Measurements from ENCODE around the gene NUP214.
"Not testable (repeated sequence)": the region's sequence is repeated elsewhere in the genome, so short reads cannot be mapped to it uniquely, and the experiment has no call there.

The NUP214 gene

DNA sequence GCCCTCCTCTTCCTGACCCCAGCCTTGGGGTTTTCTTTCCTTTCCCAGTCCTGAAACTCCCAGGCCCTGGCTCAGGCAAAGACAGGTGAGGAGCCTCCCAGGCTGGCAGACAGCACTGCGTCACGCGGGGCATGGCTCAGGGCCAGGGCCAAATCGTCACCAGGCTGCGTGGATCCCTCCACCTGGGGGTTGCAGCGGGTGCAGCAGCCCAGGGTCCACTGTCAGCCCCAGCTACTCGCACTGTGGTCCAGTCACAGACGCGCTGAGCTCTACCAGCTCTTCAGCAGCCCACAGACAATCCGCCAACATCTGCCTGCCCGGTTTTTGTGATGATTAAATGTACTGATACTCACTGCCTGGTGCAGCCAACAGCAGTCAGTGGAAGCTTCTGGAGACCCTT, 138.8 kb downstream of the NUP214 start:
- no peak for DNase-seq

DNA sequence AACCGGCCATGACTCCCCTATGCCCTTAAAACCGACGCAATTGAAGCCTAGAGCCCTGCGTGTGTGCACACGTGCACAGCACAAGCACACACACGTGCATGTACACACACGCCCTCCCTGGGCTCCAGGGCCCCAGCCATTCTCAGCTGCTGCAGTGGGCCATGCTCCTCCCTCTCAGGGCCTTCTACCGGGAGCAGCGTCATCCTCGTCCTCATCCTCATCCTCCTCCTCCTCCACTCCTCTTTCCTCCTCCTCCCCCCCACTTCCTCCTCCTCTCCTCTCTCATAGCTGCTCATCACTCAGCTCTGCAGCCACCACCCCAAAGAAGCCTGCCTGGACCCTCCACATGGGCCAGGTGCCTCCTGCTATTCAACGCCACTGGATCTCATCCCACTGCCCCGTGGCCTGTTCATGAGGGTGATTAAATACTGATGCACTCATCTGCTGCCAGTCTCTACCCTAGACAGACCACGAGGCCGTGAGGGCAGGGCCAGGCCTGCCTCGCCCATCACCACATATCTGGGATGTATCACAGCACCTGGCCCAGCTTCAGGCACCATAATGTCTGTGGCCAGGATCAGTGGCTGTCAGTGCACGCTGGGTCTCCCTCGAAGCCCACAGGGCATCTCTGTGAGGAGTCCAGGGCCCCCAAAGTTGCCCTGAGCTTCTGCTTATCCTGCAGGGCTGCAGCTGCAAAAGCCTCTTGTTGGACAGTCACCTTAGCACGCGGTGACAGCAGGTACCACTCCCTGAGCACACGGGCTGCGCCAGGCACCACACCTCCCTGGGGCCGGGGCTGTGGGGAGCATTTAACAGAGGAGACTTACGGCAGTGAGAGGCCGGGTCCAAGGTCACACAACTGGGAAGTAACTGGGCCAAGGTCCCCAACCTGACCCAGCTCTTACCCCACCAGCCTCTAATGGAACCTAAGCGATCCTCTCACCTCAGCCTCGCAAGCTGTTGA, 141.2 kb downstream of the NUP214 start:
- DNase-seq: no peak

DNA sequence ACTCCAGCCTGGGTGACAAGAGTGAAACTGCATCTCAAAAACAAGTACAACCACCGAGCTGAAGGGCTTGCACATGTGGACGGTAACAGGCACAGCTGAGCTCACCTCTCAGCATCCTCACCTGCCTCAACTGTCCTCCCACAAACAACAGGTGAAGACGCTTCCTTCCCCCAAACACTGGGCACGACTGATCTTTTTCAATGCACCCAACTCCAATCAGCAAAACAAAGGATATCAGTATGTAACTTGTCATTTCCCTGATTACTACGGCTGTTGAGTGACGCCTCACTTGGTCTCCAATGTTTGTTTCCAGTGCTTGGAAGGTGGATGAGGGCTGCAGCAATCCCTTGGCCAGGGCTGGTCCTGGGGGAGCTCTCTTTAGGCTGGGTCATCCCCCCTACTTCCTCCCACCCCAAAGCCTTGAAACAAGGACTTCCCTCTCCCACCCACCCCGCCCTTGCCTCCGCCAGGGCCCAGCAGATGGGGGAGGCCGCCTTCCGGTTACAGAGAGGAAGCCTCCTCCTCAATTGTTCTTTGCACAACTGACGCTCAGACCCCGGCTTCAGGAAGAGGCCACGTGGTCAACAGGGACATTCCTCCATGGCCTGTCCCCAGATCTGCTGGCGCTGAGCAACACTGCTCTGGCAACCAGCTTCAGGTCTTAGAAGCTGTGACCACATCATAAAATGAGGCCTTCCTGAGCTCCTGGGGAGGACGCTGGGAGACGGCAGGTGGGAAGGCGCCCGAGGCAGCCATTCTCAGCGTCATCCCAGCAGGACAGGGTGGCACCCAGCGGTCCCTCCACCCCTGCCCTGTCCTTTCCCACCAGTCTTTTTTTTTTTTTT, 145.0 kb downstream of the NUP214 start:
- peak; percentile 62 for DNase-seq

DNA sequence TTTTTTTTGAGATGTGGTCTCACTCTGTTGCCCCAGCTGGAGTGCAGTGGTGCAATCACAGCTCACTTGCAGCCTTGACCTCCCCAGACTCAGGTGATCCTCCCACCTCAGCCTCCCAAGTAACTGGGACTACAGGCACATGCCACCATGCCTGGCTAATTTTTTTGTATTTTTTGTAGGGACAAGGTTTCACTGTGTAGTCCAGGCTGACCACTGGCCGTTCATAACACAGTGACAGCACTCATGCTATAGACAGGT, 145.6 kb downstream of the NUP214 start:
- DNase-seq: not testable (repeated sequence)

DNA sequence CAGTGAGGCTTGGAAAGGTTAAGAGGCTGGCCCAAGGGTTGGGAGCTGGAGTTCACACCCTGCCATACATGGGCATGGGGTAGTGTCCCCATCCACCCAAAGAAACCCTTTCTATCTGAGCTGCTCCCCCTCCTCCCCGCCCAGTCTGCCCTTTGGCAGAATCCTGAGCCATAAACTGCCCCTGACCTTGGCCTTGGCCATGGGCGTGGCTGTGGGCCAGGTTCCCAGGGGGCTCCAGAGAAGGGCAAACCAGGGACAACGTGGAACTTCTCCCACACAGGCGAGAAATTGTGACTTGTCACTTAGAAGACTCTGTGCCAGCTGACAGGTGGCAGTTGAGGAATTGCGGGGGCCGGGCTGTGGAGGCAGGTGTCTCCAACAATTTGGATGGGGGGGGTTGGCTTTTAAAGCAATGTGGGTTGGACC, 146.1 kb downstream of the NUP214 start:
- no peak for DNase-seq

DNA sequence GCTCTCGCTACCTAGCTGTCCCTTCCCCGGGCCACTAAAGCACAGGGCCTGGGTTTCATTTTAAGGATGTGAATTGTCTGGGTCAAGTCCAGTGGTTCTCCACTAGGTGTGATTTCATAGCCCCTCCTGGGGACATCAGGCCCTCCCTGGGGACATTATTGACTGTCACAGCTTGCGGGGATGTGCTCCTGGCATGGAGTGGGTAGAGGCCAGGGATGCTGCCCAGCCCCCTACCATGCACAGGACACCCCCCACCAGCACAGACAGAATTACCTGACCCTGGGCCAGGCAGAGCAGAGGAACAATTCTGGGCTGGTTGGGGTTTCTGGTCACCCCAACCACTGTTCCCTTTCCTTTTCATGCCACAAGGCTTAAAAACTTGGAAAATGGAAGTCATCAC, 146.8 kb downstream of the NUP214 start:
- DNase-seq: no peak

DNA sequence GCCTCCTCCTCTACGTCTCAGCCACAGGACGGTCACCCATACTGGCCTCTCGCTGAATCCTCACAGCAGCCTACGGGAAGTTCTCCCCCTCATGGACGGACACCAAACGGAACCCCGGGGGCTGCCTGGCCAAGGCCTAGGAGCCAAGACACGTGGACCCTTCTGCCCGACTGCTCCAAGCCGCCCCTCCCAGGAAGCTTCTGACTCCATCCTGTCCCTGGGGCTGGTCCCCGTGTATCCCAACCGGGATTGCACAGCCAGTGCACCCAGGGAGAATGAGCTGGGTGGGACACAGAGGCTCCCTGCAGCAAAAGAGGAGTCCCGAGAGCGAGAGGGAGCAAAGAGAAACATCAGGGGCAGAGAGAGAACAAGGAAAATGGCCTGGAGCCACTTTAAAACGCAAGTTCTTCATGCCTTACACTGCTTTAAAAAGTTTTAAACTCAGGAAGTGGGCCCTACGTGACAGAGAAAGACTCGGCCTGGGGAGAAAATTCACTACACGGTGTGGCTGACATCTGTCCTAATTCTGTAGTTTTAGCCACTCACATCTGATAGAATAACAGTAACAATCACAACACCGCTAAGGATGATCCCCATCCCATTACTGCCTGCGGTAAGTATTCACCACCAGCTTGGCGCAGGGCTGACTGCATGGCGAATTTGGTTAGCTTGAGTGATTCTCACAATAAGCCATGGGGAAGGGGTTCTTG, 147.9 kb downstream of the NUP214 start:
- no peak for DNase-seq

DNA sequence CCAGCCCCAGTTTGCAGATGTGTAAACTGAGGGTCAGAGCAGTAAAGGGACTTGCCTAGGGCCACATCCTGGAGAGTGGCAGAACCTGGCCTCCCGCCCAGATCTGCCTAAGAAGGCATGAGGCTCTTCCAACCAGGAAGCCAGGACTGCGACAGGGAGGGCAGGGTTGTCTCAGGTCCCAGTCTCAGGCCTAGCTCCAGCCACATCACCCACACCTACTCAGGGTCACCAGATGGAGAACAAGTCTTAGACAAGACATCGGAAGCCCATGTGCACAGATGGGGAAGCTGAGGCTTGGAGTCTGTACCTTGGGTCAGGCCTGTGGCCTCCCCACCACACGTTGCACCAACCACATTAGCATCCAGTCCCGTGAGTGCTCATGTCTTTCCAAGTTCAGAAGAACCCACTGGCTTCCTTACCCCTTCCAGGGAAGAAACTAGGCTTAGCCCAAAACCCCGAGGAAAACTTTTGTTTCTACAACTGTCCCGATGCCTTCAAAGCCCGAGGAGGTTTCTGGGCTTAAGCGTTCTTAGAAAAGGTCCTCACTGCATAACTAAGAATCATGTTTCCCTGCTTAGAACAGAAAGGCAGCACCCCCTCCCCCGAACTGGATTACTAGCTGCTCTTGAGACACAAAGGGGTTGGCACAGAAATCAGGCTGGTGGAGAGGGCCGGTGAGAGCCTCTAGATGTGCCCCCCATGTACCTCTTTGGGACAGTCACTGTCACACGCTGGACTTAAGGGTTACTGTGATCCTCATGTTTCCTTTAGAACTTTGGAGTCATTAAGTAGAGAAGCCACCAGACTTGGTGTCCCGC, 148.7 kb downstream of the NUP214 start:
- DNase-seq: no peak

DNA sequence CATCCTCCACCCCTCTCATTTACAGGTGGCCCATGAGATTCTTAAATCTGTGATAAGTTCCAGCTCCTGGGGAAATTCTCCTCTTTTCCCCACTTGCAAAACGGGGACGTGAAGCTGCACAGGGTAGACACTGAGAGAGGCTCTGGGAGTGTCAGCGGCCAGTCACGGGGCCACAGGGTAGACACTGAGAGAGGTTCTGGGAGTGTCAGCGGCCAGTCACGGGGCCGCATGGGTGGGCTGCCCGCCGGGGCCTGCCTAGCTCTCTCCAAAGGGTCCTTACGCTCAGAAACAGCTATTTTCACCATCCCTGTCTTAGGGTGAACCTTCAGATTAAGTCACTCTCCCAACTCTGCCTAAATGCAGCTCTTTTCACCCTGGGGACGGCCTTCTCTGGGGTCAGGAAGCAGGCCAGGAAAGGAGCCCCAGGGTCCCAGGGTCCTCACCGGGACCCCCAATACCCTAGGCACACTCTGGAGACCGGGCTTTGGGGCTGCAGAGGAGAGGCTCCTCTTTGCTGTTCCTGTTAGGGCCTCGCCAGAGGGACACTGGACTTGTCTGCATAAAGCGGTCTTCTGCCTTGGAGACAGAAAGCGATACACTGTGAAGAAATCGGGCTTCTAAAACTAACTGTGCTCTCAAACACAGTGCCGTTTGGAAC, 149.4 kb downstream of the NUP214 start:
- no peak for DNase-seq

DNA sequence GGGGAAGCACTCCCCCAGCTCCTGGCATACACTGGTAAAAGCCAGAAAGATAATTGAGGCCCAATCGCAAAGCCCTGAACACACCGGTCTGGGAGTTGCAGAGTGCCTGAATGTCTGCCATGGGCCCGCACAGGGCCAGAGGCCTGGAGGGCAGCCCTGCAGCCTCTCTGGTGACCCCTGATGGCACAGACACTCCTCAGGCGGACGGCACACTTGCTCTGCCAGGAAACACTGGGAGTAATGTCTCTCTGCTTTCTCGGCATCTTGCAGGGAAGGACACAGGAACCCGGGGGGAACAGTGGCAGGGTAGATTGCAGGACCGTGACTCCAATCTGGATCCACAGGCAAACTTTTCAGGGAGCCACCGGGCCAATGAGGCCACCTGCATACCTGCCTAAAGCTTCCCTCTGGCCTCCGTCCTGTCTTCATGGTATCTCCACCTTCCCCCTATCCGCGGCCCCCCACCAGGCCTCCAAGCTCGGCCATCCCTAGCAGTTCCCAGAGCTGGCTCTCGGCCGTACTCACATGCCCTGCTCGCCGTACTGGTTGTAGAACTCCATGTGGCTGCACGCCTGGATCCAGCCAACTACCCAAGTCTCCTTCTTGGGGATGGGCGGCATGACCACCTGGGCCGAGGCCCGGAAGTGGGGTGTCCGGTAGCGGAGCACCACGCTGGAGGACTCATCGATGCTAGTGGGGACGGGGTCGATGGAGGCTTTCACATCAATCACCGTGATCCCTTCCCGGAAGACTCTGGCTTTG, 150.1 kb downstream of the NUP214 start:
- DNase-seq: no peak

DNA sequence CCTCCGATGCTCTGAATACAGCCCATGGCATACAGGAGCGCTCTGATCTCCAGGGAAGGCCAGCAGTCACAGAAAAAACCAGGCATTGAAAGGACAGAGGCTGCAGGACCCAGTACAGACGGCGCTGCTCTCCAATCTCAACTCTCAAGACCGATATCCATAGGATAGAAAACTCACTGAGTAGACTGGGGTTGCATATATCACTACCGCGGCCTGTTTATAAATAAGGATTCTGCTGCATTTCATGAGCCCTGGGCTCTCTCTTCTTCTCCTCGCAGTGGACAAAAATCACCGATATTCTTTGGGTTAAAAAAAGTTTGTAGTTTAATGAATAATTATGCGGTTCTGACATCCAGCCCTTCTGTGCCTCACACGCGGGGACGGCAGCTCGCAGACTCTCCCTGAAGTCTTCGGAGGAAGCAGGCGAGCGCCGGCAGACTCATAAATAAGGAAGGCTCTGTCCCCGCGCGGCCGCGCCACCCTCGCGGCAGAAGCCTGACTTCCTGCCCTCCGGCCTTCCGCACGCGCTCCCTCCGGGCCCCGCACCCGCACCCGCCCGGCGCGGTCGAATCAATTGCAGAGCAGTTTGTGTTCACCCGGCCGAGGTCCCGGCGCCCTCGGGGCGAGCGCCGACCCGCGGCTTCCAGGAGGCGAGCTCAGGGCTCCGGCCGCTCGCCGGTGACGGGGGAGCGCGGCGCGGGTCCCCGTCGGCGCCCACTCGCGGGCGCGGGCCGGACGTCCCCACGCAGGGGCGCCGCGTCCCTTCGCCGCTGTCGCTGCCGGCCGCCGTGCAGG, 150.9 kb downstream of the NUP214 start, which contains the start of gene FAM78A:
TSS of gene FAM78A (minus strand) at position 417 of the 795 bp plus-strand sequence. CDS start at position 86, 331 bp downstream.
- DNase-seq: no peak

DNA sequence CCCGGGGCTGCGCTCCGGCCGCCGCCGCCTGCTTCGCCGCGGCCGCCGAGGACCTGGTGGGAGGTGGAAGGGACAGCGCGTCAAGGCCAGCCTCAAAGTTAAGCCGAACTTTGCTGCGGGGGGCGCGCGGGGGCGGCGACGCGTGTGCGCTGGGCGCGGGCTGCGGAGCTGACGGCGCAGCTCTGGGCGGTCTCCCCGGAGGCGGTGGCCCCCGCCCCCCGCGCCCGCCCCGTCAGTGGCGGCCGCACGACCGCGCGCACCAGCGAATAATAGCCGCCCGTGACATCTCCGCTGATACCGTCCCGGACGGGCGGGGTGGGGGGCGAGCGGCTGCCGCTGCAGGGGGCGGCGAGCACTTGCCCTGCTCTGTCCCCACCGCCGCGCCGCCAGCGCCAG, 151.5 kb downstream of the NUP214 start:
- peak; percentile 54 for DNase-seq

DNA sequence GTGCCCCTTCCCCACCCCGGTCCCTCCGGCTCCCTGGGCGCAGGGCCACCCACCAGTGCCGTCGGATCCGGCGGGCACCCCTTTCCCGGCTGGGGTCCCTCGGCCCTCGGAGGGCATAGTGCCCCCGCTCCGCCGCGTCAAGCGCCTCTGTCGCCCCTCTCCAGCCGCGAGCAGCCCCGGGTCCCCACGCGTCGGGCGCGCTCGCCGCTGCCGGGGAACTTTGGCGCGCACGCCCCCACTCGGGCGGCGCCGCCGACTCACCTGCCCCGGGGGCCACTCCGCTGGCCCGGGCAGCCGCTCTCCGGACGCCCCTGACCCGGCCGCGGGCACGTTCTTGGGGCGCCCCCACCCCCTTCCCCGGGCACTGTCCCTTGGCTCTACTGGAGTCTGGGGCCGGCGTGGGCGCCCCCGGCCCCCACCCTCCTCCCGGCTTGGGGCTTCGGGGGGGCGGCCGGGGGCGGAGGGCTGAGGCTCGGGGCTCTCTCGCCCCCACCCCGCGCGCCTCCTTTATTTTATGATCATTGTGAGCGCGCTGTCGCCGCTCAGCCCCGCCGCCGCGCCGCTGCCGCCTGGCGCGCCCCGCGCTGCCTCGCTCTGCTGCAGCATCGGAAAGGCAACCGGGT, 152.0 kb downstream of the NUP214 start:
- no peak for DNase-seq

DNA sequence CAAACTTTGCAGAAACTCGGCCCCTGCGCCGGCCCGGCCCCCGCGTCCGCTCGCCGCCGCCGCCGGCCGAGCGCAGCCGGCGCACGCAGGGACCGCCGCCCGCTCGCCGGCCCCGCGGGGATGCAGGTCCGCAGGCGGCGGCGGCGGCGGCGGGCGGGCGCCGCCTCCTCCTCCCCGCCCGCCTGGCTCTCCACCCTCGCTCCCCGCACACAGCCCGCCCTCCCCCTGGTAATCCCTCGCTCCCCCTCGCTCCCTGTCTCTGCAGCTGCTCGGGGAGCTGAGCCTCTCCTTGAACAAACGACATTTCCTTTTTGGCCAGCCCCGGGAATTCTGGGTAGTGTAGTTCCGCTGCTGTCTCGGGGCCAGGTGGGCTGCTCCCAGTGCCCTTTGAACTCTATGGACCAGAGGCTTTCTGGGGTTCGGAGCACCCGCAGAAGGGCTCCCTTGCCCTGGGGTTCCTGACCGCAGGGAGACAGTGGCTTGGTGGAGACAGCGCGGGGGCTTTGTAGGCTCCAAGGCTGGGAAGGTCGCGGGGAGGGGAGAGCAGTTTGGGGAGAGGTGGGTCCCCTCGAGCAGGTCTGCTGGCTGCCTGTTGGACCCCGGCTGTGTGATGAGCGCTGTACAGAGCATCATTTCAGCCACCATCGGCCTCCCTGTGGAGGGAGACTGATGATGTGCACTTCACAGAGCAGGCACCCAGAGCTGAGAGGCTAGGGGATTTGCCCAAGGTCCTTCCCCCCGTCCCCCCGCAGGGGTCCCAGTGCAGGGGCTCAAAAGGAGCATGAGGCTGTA, 152.7 kb downstream of the NUP214 start:
- peak; percentile 80 for DNase-seq

DNA sequence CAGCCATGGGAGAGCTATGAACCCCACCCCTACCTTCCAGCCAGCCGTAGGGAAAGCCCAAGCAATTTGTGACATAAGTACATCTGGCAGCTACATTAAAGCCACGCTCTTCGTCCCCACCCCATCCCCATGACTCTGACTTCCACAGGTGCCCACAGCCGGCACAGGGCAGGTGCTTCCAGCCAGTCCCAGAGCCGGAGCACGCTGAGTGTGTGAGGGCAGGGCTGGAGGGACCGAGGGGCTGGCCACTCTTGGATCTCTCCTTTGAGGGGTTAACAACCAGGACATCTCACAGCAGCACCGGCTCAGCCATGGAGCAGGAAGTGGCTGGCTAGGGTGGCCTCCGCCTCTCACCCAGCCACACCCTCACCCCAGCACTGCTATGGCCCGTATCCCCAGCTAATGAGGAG, 153.3 kb downstream of the NUP214 start:
- no peak for DNase-seq

DNA sequence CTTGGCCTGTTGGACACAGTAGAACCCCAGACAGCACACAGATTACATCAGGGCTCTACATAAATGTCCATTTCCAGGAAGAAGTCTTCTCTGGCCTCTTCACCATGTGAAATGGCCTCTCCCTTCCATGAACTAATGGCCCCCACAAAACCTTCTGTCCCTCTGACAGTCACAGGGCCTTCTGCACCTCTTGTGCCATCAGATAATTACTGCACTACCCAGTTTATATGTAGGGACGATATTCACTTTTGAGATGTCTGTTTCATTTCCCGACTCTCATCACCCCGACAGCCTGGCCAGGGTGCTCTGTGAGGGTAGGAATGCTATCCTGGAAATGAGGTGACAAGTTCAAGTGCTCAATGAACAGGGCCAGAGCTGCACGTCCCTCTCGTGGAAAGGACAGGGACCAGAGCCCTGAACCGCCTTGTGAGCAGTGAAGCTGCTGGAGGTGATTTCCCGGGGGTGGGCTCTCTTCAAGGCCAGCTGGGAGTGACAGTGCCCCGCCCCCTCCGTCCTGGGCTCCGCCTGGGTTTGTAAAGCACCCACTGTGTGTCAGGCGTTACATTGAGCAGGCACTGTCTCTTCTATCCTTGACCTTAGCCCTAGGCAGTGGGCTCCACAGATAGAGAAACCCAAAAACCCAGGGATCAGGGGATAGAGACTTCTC, 153.9 kb downstream of the NUP214 start:
- DNase-seq: no peak

DNA sequence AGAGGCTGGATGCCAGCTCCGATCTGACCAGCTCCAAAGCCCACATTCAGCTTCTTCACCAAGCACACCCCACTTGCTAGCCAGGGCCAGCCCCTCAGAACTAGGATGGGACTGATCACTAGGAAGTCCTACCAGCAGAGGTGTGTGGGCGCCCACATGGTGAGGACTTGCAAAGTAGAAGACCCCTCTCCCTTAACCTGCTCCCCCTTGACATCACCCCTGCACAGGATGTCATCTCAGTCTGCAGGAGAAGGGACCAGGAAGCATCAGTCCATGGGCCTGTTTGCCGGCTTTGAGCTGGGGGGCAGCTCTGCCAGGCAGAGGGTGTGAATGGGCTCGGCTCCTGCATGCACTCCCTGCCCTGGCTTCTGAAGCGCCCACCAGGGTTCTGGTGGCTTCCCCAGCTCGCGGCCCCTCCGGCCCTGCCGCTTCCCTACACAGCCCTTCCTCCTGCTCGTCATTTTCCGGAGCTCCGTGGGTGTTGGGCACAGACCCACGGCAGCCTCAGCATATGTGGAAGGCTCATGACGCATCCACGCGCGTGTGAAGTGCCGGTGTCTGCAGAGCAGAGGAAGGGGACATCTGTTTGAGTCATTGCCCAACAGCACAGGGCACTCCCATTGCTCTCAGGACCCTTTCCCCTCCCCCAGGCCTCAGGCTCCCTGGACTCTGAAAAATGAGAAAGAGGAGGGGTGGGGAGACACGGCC, 154.6 kb downstream of the NUP214 start:
- no peak for DNase-seq

DNA sequence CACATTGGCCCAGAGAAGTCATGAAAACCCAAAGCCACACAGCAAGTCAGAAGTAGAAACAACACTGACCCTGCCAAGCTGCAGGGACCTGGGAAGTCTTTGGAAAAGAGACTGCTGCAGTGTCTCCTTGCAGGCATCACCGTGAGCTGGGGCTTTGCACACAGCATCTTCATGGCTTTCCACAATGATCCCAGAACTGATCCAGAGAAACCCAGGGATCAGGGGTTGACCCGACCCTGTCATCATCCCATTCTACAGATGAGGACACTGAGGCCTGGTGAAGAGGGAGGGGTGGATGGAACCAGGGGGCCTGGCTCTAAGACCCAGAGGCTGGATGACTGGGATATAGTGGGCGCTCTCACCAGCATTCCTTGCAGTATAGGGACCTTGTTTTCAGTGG, 155.3 kb downstream of the NUP214 start:
- no peak for DNase-seq

Measured in CD4-positive, alpha-beta T cell treated with Interleukin-10 for 1 hour (primary cell).